Neural cell (in vitro differentiated cells): ENCODE results near the gene POU6F2. TPM values are rescaled to one million over a fixed set of nuclear protein-coding genes. Genes with fewer than 3 reads are reported as not detected.
"Not testable (repeated sequence)": the region's sequence is repeated elsewhere in the genome, so short reads cannot be mapped to it uniquely, and the experiment has no call there.

Experiments used
- H2AFZ ChIP-seq: fragments of 200-600, 300-800 bp; sonication (generic), shearing (Covaris generic); 2 replicates; pipeline ENCODE4 v1.6.0; 2014; ENCODE audit warnings: low read depth, mild to moderate bottlenecking, antibody characterized with exemption, low read length, moderate library complexity
- H3F3A ChIP-seq: fragments of 200-600 bp; shearing (Covaris generic); 2 replicates; pipeline ENCODE4 v1.6.1; 2016; ENCODE audit warnings: mild to moderate bottlenecking, moderate library complexity, mixed read lengths, antibody characterized with exemption, low read length; ENCODE audit not compliant: insufficient read depth, poor library complexity, severe bottlenecking
- H3K27ac ChIP-seq: fragments of 200-600, 300-800 bp; sonication (generic), shearing (Covaris generic); 2 replicates; pipeline ENCODE4 v1.5.1; 2014; ENCODE audit warnings: mild to moderate bottlenecking, low read length, moderate library complexity
- H3K27me3 ChIP-seq: fragments of 300-800, 200-600 bp; sonication (generic), shearing (Covaris generic); 2 replicates; pipeline ENCODE4 v1.6.0; 2014; ENCODE audit warnings: mild to moderate bottlenecking, low read depth, low read length, moderate library complexity; ENCODE audit not compliant: insufficient read depth
- H3K36me3 ChIP-seq: fragments of 300-800, 200-600 bp; sonication (generic), shearing (Covaris generic); 2 replicates; pipeline ENCODE4 v1.5.1; 2014; ENCODE audit warnings: mild to moderate bottlenecking, antibody characterized with exemption, low read length, moderate library complexity; ENCODE audit not compliant: insufficient read depth
- H3K4me2 ChIP-seq: fragments of 300-800, 200-600 bp; sonication (generic), shearing (Covaris generic); 2 replicates; pipeline ENCODE4 v1.6.0; 2014; ENCODE audit warnings: mild to moderate bottlenecking, low read length
- H3K4me3 ChIP-seq: fragments of 300-800, 200-600 bp; sonication (generic), shearing (Covaris generic); 2 replicates; pipeline ENCODE4 v1.5.1; 2014; ENCODE audit warnings: mild to moderate bottlenecking, low read length, moderate library complexity
- H3K79me2 ChIP-seq: fragments of 200-600 bp; shearing (Covaris generic); replicated peaks from 2 replicates; pipeline ENCODE4 v1.6.0; 2014; ENCODE audit warnings: mild to moderate bottlenecking, low read length, moderate library complexity; ENCODE audit not compliant: insufficient read depth
- H3K9ac ChIP-seq: fragments of 300-800, 200-600 bp; sonication (generic), shearing (Covaris generic); 2 replicates; pipeline ENCODE4 v1.6.1; 2016; ENCODE audit warnings: mild to moderate bottlenecking, low read length, mixed read lengths
- H3K9me2 ChIP-seq: fragments of 200-600 bp; shearing (Covaris generic); 2 replicates; pipeline ENCODE4 v1.6.1; 2016; ENCODE audit warnings: mild to moderate bottlenecking, low read length, mixed read lengths; ENCODE audit not compliant: insufficient read depth
- H3K9me3 ChIP-seq: fragments of 200-600, 300-800 bp; sonication (generic), shearing (Covaris generic); 2 replicates; pipeline ENCODE4 v1.6.1; 2016; ENCODE audit warnings: mild to moderate bottlenecking, mixed run types, low read length, moderate library complexity, mixed read lengths
- H4K20me1 ChIP-seq: fragments of 200-600 bp; shearing (Covaris generic); 2 replicates; pipeline ENCODE4 v1.6.1; 2016; ENCODE audit warnings: mild to moderate bottlenecking, mixed run types; ENCODE audit not compliant: insufficient read depth
- CTCF ChIP-seq: fragments of 450-650 bp; IDR thresholded peaks from 2 replicates; pipeline ENCODE4 v1.5.1; 2014; ENCODE audit warnings: antibody characterized with exemption, mild to moderate bottlenecking, moderate library complexity; ENCODE audit not compliant: poor library complexity, severe bottlenecking
- EP300 ChIP-seq: fragments of 450-650 bp; conservative IDR thresholded peaks from 2 replicates; pipeline ENCODE4 v1.6.1; 2014; ENCODE audit warnings: antibody characterized with exemption, mild to moderate bottlenecking, moderate library complexity; ENCODE audit not compliant: poor library complexity, severe bottlenecking
- EZH2 ChIP-seq: fragments of 200-600, 300-800 bp; shearing (Covaris generic), sonication (generic); IDR thresholded peaks from 2 replicates; pipeline ENCODE4 v1.6.1; 2014; ENCODE audit warnings: antibody characterized with exemption, low read length, borderline replicate concordance, mild to moderate bottlenecking; ENCODE audit not compliant: insufficient read depth, poor library complexity, severe bottlenecking
- MXI1 ChIP-seq: fragments of 450-650 bp; conservative IDR thresholded peaks from 2 replicates; pipeline ENCODE4 v1.6.1; 2014; ENCODE audit warnings: antibody characterized with exemption, mild to moderate bottlenecking; ENCODE audit not compliant: poor library complexity, severe bottlenecking
- POLR2AphosphoS5 ChIP-seq: IDR thresholded peaks from 2 replicates; pipeline ENCODE4 v1.6.1; 2012
- RAD21 ChIP-seq: fragments of 450-650 bp; conservative IDR thresholded peaks from 2 replicates; pipeline ENCODE4 v1.6.1; 2014; ENCODE audit warnings: antibody characterized with exemption, mild to moderate bottlenecking, moderate library complexity
- REST ChIP-seq: IDR thresholded peaks from 2 replicates; pipeline ENCODE4 v1.6.1; 2012; ENCODE audit warnings: borderline replicate concordance
- SMC3 ChIP-seq: fragments of 450-650 bp; conservative IDR thresholded peaks from 2 replicates; pipeline ENCODE4 v1.6.1; 2014; ENCODE audit warnings: antibody characterized with exemption, mild to moderate bottlenecking, moderate library complexity; ENCODE audit not compliant: poor library complexity
- TAF1 ChIP-seq: IDR thresholded peaks from 2 replicates; pipeline ENCODE4 v1.6.1; 2012; ENCODE audit warnings: low read depth
- polyA plus RNA-seq: library from polyadenylated mRNA; depleted of rRNA; stranded (reverse); fragments of >200 nt; gene quantifications from 2 replicates; pipeline ENCODE4 v1.2.3, GENCODE V29; 2014

The POU6F2 gene
- polyA plus RNA-seq, 1 donor from 2014 or later = 2.8 TPM

- H3K36me3 ChIP-seq = no peaks in the 10 kb centered on the region
- peak overlapping the region; percentile 31 for H3K4me3 ChIP-seq
These were observed 27.8 kb downstream of the POU6F2 start for GRCh38 chr7:39005461-39005860.

GRCh38 chr7:39013049-39013939, 35.6 kb downstream of the POU6F2 start:
- not testable (repeated sequence) for H3K27ac ChIP-seq, H3K9ac ChIP-seq, H3F3A ChIP-seq, H3K4me3 ChIP-seq, H2AFZ ChIP-seq, H3K9me3 ChIP-seq, H3K36me3 ChIP-seq, H3K9me2 ChIP-seq, H3K27me3 ChIP-seq, H3K79me2 ChIP-seq, H3K4me2 ChIP-seq, H4K20me1 ChIP-seq

More at GRCh38 chr7:39005461-39005860, 27.8 kb downstream of the POU6F2 start:
- Histone ChIP-seq H3K27ac (peak overlapping the region; percentile 66), H4K20me1 (no peaks in the 10 kb centered on the region), H2AFZ (no peak overlapping the region), H3K9me3 (no peaks in the 10 kb centered on the region), H3K9me2 (no peaks in the 10 kb centered on the region), H3K9ac (peak overlapping the region; percentile 40), H3F3A (no peaks in the 10 kb centered on the region), H3K79me2 (no peaks in the 10 kb centered on the region), H3K27me3 (no peaks in the 10 kb centered on the region), H3K4me2 (peak overlapping the region; percentile 15)
- TF ChIP-seq SMC3 = no peak
- TF ChIP-seq RAD21 = no peak
- TF ChIP-seq EP300 = no peak
- no peak for TF ChIP-seq CTCF
- TF ChIP-seq MXI1 = no peak

- TF ChIP-seq EZH2 (no peak), EP300 (no peak), SMC3 (no peak), RAD21 (no peak), POLR2AphosphoS5 (no peak), TAF1 (no peak), CTCF (no peak), MXI1 (no peak), REST (no peak)
- no peaks in the 10 kb centered on the region for H3K9me2 ChIP-seq
- no peaks in the 10 kb centered on the region for H3K27me3 ChIP-seq
- no peaks in the 10 kb centered on the region for H3K36me3 ChIP-seq
- no peaks in the 10 kb centered on the region for H3K9me3 ChIP-seq
- no peaks in the 10 kb centered on the region for H3K79me2 ChIP-seq
- H3F3A ChIP-seq = no peaks in the 10 kb centered on the region
- no peak overlapping the region for H2AFZ ChIP-seq
- no peaks in the 10 kb centered on the region for H4K20me1 ChIP-seq
- no peak overlapping the region for H3K27ac ChIP-seq
- H3K4me2 ChIP-seq = no peak overlapping the region
- H3K9ac ChIP-seq = no peak overlapping the region
- no peak overlapping the region for H3K4me3 ChIP-seq
These were observed 38.9 kb downstream of the POU6F2 start for GRCh38 chr7:39016609-39017008.
